ENCODE results near the gene TMOD2. TPM values are rescaled to one million over a fixed set of nuclear protein-coding genes. Genes with fewer than 3 reads are reported as not detected.
A peak's percentile ranks its signal among the peaks of the same experiment; 100 is the strongest.

TMOD2 gene
- total RNA-seq, 2 donors from 2014 or later = 2.8 to 3.6 TPM

DNA sequence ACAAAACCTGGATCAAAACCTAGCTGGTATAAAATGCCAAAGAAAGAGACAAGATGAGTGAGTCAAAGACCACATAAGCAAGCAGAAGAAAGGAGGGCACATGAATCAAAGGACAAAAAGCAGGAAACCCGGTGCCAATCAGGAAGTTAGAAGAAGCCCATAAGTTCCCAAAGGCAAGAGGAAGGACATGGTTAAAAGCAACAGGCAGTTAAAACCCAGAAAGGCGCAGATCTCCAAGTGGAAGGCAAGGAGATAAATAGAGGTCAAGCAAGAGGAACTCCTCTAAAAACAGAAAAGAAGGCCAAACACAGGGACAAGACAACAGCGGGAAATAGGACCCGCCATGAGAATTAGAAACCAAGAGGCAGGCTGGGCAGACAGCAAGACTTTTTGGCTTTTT lies 4.4 kb downstream of the TMOD2 start:
- H3K27ac Mint-ChIP-seq = no peak overlapping the region
- H3K36me3 Mint-ChIP-seq = no peaks in the 10 kb centered on the region
- DNase-seq (ENCODE audit: low spot score in 2 of 2) = no peak
- no peaks in the 10 kb centered on the region for H3K9me3 Mint-ChIP-seq
- no peak for ATAC-seq

DNA sequence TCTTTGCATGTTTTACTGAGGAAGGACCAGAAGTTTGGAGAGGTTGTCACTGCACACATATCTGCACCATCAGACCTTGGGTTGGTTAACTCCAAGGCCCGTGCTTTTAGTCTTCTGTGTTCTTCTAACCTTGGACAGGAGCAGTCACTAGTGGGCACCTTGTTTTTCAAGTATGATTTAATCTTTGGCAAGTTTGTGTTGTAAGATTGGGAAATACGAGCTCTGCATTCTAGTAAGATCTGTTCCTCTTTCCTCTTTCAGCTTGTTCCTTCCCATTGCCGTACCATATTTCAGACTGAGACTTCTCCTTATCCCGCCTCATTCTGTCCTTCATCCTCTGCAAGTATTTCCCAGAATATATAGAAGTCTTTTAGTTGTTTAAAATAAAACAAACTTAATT lies 5.1 kb downstream of the TMOD2 start:
- Mint-ChIP-seq H3K27ac (no peak overlapping the region), H3K9me3 (no peaks in the 10 kb centered on the region), H3K36me3 (no peaks in the 10 kb centered on the region)
- ATAC-seq (no peak), DNase-seq (ENCODE audit: low spot score in 2 of 2) (no peak)

DNA sequence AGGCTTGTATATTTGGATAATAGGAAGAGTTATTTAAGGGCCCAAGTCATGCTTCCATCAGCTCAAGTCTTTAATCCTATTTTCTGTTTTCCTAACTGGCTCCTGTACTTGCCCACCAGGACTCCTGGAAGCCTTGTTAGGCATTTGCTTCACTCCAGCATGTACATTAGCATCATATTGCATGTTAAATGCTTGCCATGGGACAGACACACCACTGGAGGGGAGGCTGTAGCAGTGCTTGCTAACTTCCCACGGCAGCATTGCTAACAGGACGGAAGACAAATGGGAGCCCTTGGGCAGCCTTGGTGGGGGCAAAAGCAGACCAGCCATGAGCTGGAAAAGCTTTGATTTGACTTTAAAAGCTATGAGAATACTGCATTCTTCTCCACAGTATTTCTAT lies 6.1 kb downstream of the TMOD2 start:
- Mint-ChIP-seq H3K9me3 (no peaks in the 10 kb centered on the region), H3K36me3 (no peaks in the 10 kb centered on the region), H3K27ac (no peak overlapping the region)
- DNase-seq (ENCODE audit: low spot score in 2 of 2) (no peak), ATAC-seq (no peak)

- ATAC-seq (no peak), DNase-seq (ENCODE audit: low spot score in 2 of 2) (no peak)
- no peak overlapping the region for H3K27ac Mint-ChIP-seq
- no peaks in the 10 kb centered on the region for H3K36me3 Mint-ChIP-seq
- no peaks in the 10 kb centered on the region for H3K9me3 Mint-ChIP-seq
Measured at GRCh38 chr15:51758645-51759044, 7.2 kb downstream of the TMOD2 start.

GRCh38 chr15:51759557-51760070 lies 8.2 kb downstream of the TMOD2 start:
- DNase-seq (ENCODE audit: low spot score in 2 of 2) (no peak), ATAC-seq (peak in 1 of 2 donors; percentile 40)
- Mint-ChIP-seq H3K36me3 (no peaks in the 10 kb centered on the region), H3K9me3 (no peaks in the 10 kb centered on the region), H3K27ac (no peak overlapping the region)

DNA sequence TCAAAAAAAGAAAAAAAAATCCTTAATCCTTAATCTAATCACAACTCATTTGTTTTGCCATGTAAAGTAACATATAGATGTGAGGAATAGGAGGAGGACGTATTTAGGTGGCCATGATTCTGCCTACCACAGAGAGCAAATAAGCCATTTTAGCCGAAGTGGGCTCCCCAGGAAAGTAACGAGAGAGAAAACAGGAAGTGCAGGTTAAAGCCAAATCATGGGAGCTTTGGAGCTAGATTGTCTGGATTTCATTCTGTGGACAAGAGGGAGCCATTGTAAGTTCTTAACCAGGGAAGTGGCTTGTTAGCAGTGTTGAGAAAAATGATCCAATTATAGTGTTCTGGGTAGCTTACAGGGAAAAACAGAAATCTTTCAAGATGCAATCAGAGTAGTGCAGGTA lies 9.4 kb downstream of the TMOD2 start:
- H3K9me3 Mint-ChIP-seq = no peaks in the 10 kb centered on the region
- DNase-seq (ENCODE audit: low spot score in 2 of 2) (no peak), ATAC-seq (no peak)
- no peak overlapping the region for H3K27ac Mint-ChIP-seq
- no peaks in the 10 kb centered on the region for H3K36me3 Mint-ChIP-seq

GRCh38 chr15:51765751-51766150 lies 14.4 kb downstream of the TMOD2 start:
- DNase-seq (ENCODE audit: low spot score in 2 of 2) (no peak), ATAC-seq (no peak)
- H3K9me3 Mint-ChIP-seq = peaks cover 5 to 9% of the 10 kb centered on the region in 2 donors
- no peak overlapping the region for H3K27ac Mint-ChIP-seq
- peaks cover 11% of the 10 kb centered on the region in 2 donors for H3K36me3 Mint-ChIP-seq

DNA sequence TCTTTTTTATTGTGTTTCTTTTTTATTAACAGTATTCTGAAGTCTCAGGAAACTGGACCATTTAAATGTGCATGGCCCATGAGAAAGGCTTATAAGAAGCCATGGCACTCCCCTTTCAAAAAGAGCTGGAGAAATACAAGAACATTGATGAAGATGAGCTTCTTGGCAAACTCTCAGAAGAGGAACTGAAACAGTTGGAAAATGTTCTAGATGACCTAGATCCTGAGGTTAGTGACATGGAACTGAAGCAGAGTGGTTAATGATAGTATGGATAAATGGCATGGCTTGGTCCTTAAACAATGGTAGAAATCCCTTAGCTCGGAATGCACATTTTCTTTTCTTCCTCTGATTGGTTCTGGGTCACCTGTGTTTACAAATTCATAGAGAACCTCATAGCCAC lies 14.9 kb downstream of the TMOD2 start:
- no peak for ATAC-seq
- no peak overlapping the region for H3K27ac Mint-ChIP-seq

GRCh38 chr15:51768018-51768417 lies 16.6 kb downstream of the TMOD2 start:
- DNase-seq (ENCODE audit: low spot score in 2 of 2) (no peak), ATAC-seq (peak in 1 of 2 donors; percentile 52)
- H3K36me3 Mint-ChIP-seq = peaks cover 11% of the 10 kb centered on the region in 2 donors
- peak overlapping the region in 1 of 2 donors; percentile 88 for H3K27ac Mint-ChIP-seq
- H3K9me3 Mint-ChIP-seq = peaks cover 5 to 9% of the 10 kb centered on the region in 2 donors

More for the DNA sequence above, 14.9 kb downstream of the TMOD2 start:
- Mint-ChIP-seq H3K9me3 (peaks cover 5 to 9% of the 10 kb centered on the region in 2 donors), H3K36me3 (peaks cover 11% of the 10 kb centered on the region in 2 donors)
- no peak for DNase-seq (ENCODE audit: low spot score in 2 of 2)

DNA sequence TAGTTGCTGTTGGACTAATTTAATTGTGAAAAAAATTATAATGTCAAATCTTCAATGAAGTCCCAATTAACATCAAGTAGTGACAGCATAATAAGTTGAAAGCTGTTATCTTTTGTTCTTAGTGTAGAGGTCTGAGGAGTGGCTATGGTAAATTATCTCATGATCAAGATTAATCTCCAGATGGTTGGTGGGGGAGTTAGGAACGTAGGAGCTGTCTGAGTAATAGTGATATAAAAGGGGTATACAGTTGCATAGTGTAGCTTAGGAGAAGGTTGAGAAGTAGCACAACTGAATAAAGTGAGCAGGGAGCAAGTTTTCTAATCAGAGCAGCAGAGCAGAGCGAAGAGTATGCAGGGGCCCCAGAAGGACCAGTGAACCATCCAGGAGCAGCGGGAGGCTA lies 19.5 kb downstream of the TMOD2 start:
- ATAC-seq (no peak), DNase-seq (ENCODE audit: low spot score in 2 of 2) (no peak)
- Mint-ChIP-seq H3K9me3 (peaks cover 5 to 9% of the 10 kb centered on the region in 2 donors), H3K36me3 (peaks cover 11% of the 10 kb centered on the region in 2 donors), H3K27ac (no peak overlapping the region)

GRCh38 chr15:51771773-51772172 lies 20.4 kb downstream of the TMOD2 start:
- DNase-seq (ENCODE audit: low spot score in 2 of 2) = no peak
- ATAC-seq = no peak
- H3K36me3 Mint-ChIP-seq = peaks cover 11% of the 10 kb centered on the region in 2 donors
- H3K9me3 Mint-ChIP-seq = peaks cover 5 to 9% of the 10 kb centered on the region in 2 donors
- no peak overlapping the region for H3K27ac Mint-ChIP-seq

DNA sequence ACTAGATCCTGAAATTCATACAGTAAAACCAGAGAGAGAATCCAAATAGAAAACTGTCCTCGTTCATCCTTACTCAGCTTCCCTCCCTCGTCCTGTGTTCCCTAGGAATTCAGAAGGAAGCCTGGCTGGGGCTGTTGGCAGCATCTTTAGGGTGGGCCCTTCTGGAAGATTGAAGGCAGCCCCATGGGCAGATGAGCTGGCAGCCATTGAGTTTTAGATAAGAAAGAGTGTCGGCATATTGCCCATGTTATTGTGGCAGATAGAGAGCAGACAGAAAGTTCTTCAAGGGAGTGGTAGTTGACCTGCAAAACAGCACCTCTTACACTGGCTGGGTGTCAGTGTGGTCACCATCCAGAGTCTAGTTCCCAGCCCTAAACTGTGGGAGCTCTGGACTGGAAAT lies 23.5 kb downstream of the TMOD2 start:
- Mint-ChIP-seq H3K9me3 (no peaks in the 10 kb centered on the region), H3K36me3 (no peaks in the 10 kb centered on the region), H3K27ac (no peak overlapping the region)
- ATAC-seq (no peak), DNase-seq (ENCODE audit: low spot score in 2 of 2) (no peak)

DNA sequence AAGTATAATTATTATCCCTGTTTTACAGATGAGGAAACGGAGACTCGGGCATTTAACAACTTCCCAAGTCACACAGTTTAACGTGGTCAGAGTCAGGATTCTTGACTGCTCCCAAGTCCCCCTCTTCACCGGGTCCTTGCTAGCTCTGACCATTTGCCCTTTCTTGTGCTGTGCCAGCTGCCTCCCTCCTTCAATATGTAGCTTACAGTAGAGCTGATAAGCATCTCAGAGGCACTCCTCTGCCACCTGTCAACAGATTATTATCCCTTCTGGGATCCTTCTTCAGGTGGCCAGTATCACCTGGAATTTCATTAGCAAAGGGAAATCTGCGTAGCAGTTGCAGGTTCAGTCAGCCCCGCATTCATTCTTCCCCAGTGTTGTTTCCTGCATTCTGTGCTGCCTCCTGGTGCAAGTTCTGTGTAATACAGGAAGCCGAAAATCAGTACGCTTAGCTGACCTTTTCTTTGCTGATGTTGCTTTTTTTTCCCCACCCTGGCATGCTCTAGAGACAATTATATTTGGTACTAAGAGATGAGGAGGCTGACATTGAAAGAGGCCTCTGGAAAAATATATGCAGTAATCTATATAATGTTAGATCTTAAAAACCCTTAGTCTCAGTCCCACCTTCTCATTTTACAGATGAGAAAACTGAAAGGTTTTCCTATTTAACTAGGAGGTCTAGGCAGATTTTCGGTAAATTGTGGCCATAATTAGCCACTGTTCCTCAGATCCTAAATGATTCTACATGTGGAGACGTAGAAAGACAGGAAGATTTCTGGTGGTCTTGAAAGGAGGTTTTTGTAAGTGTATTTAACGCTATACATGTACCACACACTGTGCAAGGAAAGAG lies 24.8 kb downstream of the TMOD2 start:
- ATAC-seq = peak; percentile 59 to 66
- no peaks in the 10 kb centered on the region for H3K9me3 Mint-ChIP-seq
- no peak overlapping the region for H3K27ac Mint-ChIP-seq
- H3K36me3 Mint-ChIP-seq = peaks cover 0 to under 1% of the 10 kb centered on the region in 2 donors
- DNase-seq (ENCODE audit: low spot score in 2 of 2) = peak in 1 of 2 donors; percentile 53

DNA sequence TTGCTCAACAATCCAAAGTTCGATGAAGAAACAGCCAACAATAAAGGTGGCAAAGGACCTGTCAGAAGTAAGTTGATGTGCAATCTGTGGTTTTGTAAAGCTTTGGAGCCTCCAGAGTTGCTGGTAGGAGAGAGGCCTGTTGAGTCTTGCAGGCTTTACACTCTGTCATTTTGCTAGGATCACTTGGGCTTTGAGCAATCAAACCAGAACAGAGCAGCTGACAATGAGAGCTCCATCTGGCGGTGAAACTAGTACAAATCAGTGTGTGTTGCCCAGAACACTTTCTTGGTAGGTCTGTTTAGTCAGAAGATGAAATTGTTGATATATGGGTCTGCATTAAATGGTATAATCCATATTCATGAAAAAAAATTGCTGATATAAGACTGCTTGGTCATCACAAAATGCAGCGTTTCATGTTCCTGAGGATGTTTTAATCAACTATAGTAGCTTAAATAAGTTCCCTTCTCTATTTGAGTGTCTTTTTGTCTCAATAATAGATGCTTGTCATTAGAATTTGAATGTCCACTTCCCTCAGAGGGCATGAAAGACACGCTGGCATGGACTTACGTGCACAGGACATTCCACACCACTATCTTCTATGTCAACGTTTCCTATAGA lies 25.7 kb downstream of the TMOD2 start:
- peak; percentile 81 to 82 for ATAC-seq
- H3K36me3 Mint-ChIP-seq = peaks cover 5 to 8% of the 10 kb centered on the region in 2 donors

GRCh38 chr15:51780636-51781035 lies 29.2 kb downstream of the TMOD2 start:
- DNase-seq (ENCODE audit: low spot score in 2 of 2) = no peak
- H3K36me3 Mint-ChIP-seq = peaks cover 5 to 13% of the 10 kb centered on the region in 2 donors
- no peak overlapping the region for H3K27ac Mint-ChIP-seq
- no peaks in the 10 kb centered on the region for H3K9me3 Mint-ChIP-seq
- ATAC-seq = no peak

More for the DNA sequence above, 25.7 kb downstream of the TMOD2 start:
- Mint-ChIP-seq H3K27ac (no peak overlapping the region), H3K9me3 (no peaks in the 10 kb centered on the region)
- peak in 1 of 2 donors; percentile 69 for DNase-seq (ENCODE audit: low spot score in 2 of 2)

- DNase-seq (ENCODE audit: low spot score in 2 of 2) = no peak
- peak in 1 of 2 donors; percentile 40 for ATAC-seq
- peaks cover 5 to 13% of the 10 kb centered on the region in 2 donors for H3K36me3 Mint-ChIP-seq
- no peaks in the 10 kb centered on the region for H3K9me3 Mint-ChIP-seq
- peak overlapping the region in 1 of 2 donors; percentile 82 for H3K27ac Mint-ChIP-seq
Measured at GRCh38 chr15:51781506-51781905, 30.1 kb downstream of the TMOD2 start.

DNA sequence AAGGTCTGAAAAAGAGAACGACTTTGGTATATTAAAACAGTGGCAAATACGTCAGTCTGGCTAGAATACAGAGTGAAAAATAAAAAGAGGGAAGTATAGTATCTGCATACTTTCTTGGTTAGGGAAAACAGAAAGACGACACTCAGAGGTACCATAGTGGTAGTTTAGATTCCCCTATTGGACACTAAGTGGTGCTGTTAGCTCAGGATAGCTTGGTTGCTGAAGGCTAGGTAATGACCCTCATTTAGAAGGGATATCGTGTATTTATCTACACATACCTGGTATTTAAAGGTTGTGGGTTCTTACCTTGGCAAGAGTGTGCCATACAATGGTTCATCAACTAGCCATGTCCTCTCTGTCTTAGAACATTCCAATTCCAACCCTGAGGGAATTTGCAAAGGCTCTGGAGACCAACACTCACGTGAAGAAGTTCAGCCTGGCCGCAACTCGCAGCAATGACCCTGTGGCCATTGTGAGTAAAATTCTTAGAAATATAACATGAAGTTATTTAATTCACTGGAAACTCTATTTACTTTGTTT lies 31.0 kb downstream of the TMOD2 start:
- no peak for ATAC-seq
- no peak for DNase-seq (ENCODE audit: low spot score in 2 of 2)
- no peak overlapping the region for H3K27ac Mint-ChIP-seq
- H3K9me3 Mint-ChIP-seq = no peaks in the 10 kb centered on the region
- H3K36me3 Mint-ChIP-seq = peaks cover 5 to 13% of the 10 kb centered on the region in 2 donors

Measured in activated naive CD4-positive, alpha-beta T cell treated with anti-CD3 and anti-CD28 coated beads, Interleukin-2, amount 50 U/mL, for 72 hours (primary cell).